OCI-LY1 (cell line): Measurements from ENCODE around the gene JPH3.
A peak's percentile ranks its signal among the peaks of the same experiment; 100 is the strongest.
"Not testable (repeated sequence)": the region's sequence is repeated elsewhere in the genome, so short reads cannot be mapped to it uniquely, and the experiment has no call there.

Experiments
- H2AFZ ChIP-seq: fragments of 200-600 bp; sonication (generic), shearing (Covaris generic); 2 replicates; pipeline ENCODE4 v1.6.0; 2014; ENCODE audit warnings: antibody characterized with exemption, mild to moderate bottlenecking, low read length
- H3F3A ChIP-seq: fragments of 200-600 bp; sonication (generic), shearing (Covaris generic); 2 replicates; pipeline ENCODE4 v1.6.0; 2014; ENCODE audit warnings: mild to moderate bottlenecking, antibody characterized with exemption, low read length, moderate library complexity; ENCODE audit not compliant: insufficient read depth
- H3K27ac ChIP-seq: fragments of 200-600 bp; sonication (generic); 2 replicates; pipeline ENCODE4 v1.5.1; 2014; ENCODE audit warnings: low read length, mixed run types, mild to moderate bottlenecking, low read depth; ENCODE audit not compliant: poor library complexity, severe bottlenecking
- H3K27me3 ChIP-seq: fragments of 200-600 bp; sonication (generic); 2 replicates; pipeline ENCODE4 v1.6.0; 2014; ENCODE audit warnings: antibody characterized with exemption, mild to moderate bottlenecking, low read length, moderate library complexity; ENCODE audit not compliant: insufficient read depth
- H3K36me3 ChIP-seq: fragments of 200-600 bp; sonication (generic); 2 replicates; pipeline ENCODE4 v1.6.1; 2014; ENCODE audit warnings: mild to moderate bottlenecking, antibody characterized with exemption, low read length, moderate library complexity, mixed read lengths; ENCODE audit not compliant: insufficient read depth
- H3K4me1 ChIP-seq: fragments of 200-600 bp; sonication (generic); 2 replicates; pipeline ENCODE4 v1.5.1; 2014; ENCODE audit warnings: mild to moderate bottlenecking, low read length, moderate library complexity; ENCODE audit not compliant: insufficient read depth, severe bottlenecking
- H3K4me2 ChIP-seq: fragments of 200-600 bp; sonication (generic), shearing (Covaris generic); 2 replicates; pipeline ENCODE4 v1.6.1; 2014; ENCODE audit warnings: low read length
- H3K4me3 ChIP-seq: fragments of 200-600 bp; sonication (generic); 2 replicates; pipeline ENCODE4 v1.5.1; 2014; ENCODE audit warnings: low read length, low read depth, mild to moderate bottlenecking, mixed read lengths; ENCODE audit not compliant: poor library complexity, severe bottlenecking
- H3K79me2 ChIP-seq: fragments of 200-600 bp; shearing (Covaris generic); 2 replicates; pipeline ENCODE4 v1.6.1; 2016; ENCODE audit warnings: mixed run types, low read length, mixed read lengths; ENCODE audit not compliant: insufficient read depth
- H3K9ac ChIP-seq: fragments of 200-600 bp; sonication (generic), shearing (Covaris generic); 2 replicates; pipeline ENCODE4 v1.6.1; 2014; ENCODE audit warnings: mild to moderate bottlenecking, low read length, mixed read lengths
- H3K9me2 ChIP-seq: fragments of 200-600 bp; sonication (generic), shearing (Covaris generic); 2 replicates; pipeline ENCODE4 v1.6.1; 2014; ENCODE audit warnings: low read depth, mild to moderate bottlenecking, low read length, mixed read lengths
- H3K9me3 ChIP-seq: fragments of 200-600 bp; shearing (Covaris generic); 2 replicates; pipeline ENCODE4 v1.6.1; 2014; ENCODE audit warnings: low read length, mixed read lengths
- H4K20me1 ChIP-seq: fragments of 200-600 bp; sonication (generic), shearing (Covaris generic); 2 replicates; pipeline ENCODE4 v1.6.0; 2016; ENCODE audit warnings: mild to moderate bottlenecking, low read length; ENCODE audit not compliant: insufficient read depth
- CTCF ChIP-seq: fragments of 200-600 bp; sonication (generic), shearing (Covaris generic); IDR thresholded peaks from 2 replicates; pipeline ENCODE4 v1.5.1; 2017; ENCODE audit warnings: mild to moderate bottlenecking, antibody characterized with exemption, low read length, moderate library complexity, mixed read lengths
- EZH2 ChIP-seq: fragments of 200-600 bp; sonication (generic), shearing (Covaris generic); IDR thresholded peaks from 2 replicates; pipeline ENCODE4 v1.8.0; 2017; ENCODE audit warnings: borderline replicate concordance, mixed run types, mild to moderate bottlenecking, antibody characterized with exemption, low read length, moderate library complexity, mixed read lengths

Gene JPH3

GRCh38 chr16:87713451-87714229 is 111.3 kb downstream of the JPH3 start:
- Histone ChIP-seq H3K9me3 (no peaks in the 10 kb centered on the region), H3K36me3 (peaks cover 84% of the 10 kb centered on the region), H3K9ac (peak overlapping the region; percentile 65), H3F3A (0 out of 2 replicates have a peak, but pooled peaks cover 5% of the 10 kb centered on the region), H3K4me3 (no peak overlapping the region), H3K4me2 (peak overlapping the region; percentile 46; the same call in 1 of the 2 replicates), H3K4me1 (peaks cover 51% of the 10 kb centered on the region), H3K9me2 (no peaks in the 10 kb centered on the region), H2AFZ (no peak overlapping the region), H3K27ac (peak overlapping the region; percentile 99), H3K79me2 (no peaks in the 10 kb centered on the region), H4K20me1 (no peaks in the 10 kb centered on the region), H3K27me3 (no peaks in the 10 kb centered on the region)
- TF ChIP-seq EZH2 (no peak), CTCF (no peak; the same call in 1 of the 2 replicates)

- H3K27me3 ChIP-seq, result no peaks in the 10 kb centered on the region
- no peaks in the 10 kb centered on the region for H3K9me2 ChIP-seq
- no peak overlapping the region for H3K4me2 ChIP-seq
- no peak overlapping the region for H3K4me3 ChIP-seq
- peak overlapping the region; percentile 99 for H3K27ac ChIP-seq
- no peak overlapping the region for H3K9ac ChIP-seq
- H3K36me3 ChIP-seq, result peaks cover 83% of the 10 kb centered on the region
- TF ChIP-seq EZH2, result no peak
- no peak for TF ChIP-seq CTCF
- no peaks in the 10 kb centered on the region for H3K9me3 ChIP-seq
- no peaks in the 10 kb centered on the region for H4K20me1 ChIP-seq
- H3K4me1 ChIP-seq, result peaks cover 51% of the 10 kb centered on the region
- H3K79me2 ChIP-seq, result no peaks in the 10 kb centered on the region
- 0 out of 2 replicates have a peak, but pooled peaks cover 5% of the 10 kb centered on the region for H3F3A ChIP-seq
- no peak overlapping the region for H2AFZ ChIP-seq
Observed at GRCh38 chr16:87715231-87715630, 112.9 kb downstream of the JPH3 start.

GRCh38 chr16:87715658-87716057 is 113.3 kb downstream of the JPH3 start:
- Histone ChIP-seq H3K4me3 (no peak overlapping the region), H3K27ac (peak overlapping the region; percentile 99), H3K4me1 (peaks cover 51% of the 10 kb centered on the region), H3K27me3 (no peaks in the 10 kb centered on the region), H3K4me2 (no peak overlapping the region), H3F3A (0 out of 2 replicates have a peak, but pooled peaks cover 5% of the 10 kb centered on the region), H3K79me2 (no peaks in the 10 kb centered on the region), H3K9me3 (no peaks in the 10 kb centered on the region), H3K9me2 (no peaks in the 10 kb centered on the region), H3K36me3 (peaks cover 83% of the 10 kb centered on the region), H2AFZ (no peak overlapping the region), H3K9ac (no peak overlapping the region), H4K20me1 (no peaks in the 10 kb centered on the region)
- TF ChIP-seq EZH2 (no peak), CTCF (no peak)

GRCh38 chr16:87718831-87719230 is 116.5 kb downstream of the JPH3 start:
- H3K4me2 ChIP-seq, H3K9me3 ChIP-seq, H3F3A ChIP-seq, H3K79me2 ChIP-seq, H4K20me1 ChIP-seq, H3K4me3 ChIP-seq, H3K27me3 ChIP-seq, H3K9me2 ChIP-seq, H3K27ac ChIP-seq, H3K9ac ChIP-seq, H2AFZ ChIP-seq: not testable (repeated sequence)
- H3K4me1 ChIP-seq, result peaks cover 46% of the 10 kb centered on the region
- peaks cover 90% of the 10 kb centered on the region for H3K36me3 ChIP-seq
